Measurements from ENCODE around the gene MB21D2. TPM values are rescaled to one million over a fixed set of nuclear protein-coding genes. Genes with fewer than 3 reads are reported as not detected.

Gene MB21D2
- total RNA-seq, 4 donors from 2014 or later: 5.0 to 21.8 (median 11.9) TPM

- DNase-seq: no peak
- intact Hi-C loops (cut with DNase I; ENCODE audit: low total_unique reads): no loop called here
- no peak overlapping the region for H3K27ac ChIP-seq
These were observed 10.7 kb downstream of the MB21D2 start for GRCh38 chr3:192906940-192907339.

DNA sequence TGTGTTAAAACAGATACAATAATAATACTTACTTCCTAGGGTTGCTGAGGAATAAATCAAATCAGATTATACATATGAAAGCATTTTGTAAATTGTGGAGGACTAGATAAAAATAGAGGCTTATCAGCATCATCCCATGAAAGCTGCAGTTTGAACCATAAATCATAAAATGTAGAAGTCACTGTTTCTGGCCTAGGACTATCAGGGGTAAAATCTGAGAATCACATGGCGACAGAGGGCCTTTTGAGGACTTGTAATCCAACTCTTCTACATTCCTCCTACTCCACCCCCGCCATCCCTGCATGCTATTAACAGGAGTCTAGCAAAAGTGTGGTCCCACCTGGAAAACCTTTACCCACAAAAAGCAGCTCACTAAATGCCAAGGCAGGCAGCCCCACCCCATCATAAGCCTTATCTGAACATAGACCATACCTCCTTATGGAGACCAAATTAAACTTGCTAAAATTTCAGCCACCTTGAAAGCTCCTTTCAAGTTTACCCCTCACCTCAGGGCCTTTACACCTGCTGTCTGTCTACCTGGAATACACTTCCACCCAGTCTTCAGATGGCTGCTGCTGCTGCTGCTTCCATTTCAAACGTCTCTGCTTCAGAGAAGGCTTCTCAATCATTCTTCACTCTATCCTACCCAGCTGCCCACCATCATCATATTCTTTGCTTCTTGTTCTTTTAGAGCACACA, 11.5 kb downstream of the MB21D2 start:
- intact Hi-C loops (cut with DNase I; ENCODE audit: low total_unique reads): no loop called here
- Histone ChIP-seq H3K36me3 (no peaks in the 10 kb centered on the region), H3K4me1 (no peaks in the 10 kb centered on the region), H3K4me3 (no peak overlapping the region), H3K27ac (no peak overlapping the region), H3K27me3 (no peaks in the 10 kb centered on the region), H3K9me3 (no peaks in the 10 kb centered on the region)
- TF ChIP-seq, protein P1, sequence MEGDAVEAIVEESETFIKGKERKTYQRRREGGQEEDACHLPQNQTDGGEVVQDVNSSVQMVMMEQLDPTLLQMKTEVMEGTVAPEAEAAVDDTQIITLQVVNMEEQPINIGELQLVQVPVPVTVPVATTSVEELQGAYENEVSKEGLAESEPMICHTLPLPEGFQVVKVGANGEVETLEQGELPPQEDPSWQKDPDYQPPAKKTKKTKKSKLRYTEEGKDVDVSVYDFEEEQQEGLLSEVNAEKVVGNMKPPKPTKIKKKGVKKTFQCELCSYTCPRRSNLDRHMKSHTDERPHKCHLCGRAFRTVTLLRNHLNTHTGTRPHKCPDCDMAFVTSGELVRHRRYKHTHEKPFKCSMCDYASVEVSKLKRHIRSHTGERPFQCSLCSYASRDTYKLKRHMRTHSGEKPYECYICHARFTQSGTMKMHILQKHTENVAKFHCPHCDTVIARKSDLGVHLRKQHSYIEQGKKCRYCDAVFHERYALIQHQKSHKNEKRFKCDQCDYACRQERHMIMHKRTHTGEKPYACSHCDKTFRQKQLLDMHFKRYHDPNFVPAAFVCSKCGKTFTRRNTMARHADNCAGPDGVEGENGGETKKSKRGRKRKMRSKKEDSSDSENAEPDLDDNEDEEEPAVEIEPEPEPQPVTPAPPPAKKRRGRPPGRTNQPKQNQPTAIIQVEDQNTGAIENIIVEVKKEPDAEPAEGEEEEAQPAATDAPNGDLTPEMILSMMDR (IDR thresholded peaks at IDR 0.05): no peak
- no peak for TF ChIP-seq POLR2A (IDR thresholded peaks at IDR 0.05)
- no peak for DNase-seq

More at GRCh38 chr3:192906940-192907339, 10.7 kb downstream of the MB21D2 start:
- Histone ChIP-seq H3K4me3 (no peak overlapping the region), H3K36me3 (no peaks in the 10 kb centered on the region), H3K27me3 (no peaks in the 10 kb centered on the region), H3K4me1 (no peaks in the 10 kb centered on the region), H3K9me3 (no peaks in the 10 kb centered on the region)
- TF ChIP-seq, protein P1 (IDR thresholded peaks at IDR 0.05): no peak
- TF ChIP-seq POLR2A (IDR thresholded peaks at IDR 0.05): no peak

GRCh38 chr3:192904632-192905289, 12.9 kb downstream of the MB21D2 start:
- H3K27me3 ChIP-seq: no peaks in the 10 kb centered on the region
- intact Hi-C loops (cut with DNase I; ENCODE audit: low total_unique reads): no loop called here
- no peak overlapping the region for H3K27ac ChIP-seq
- H3K4me3 ChIP-seq: no peak overlapping the region
- no peaks in the 10 kb centered on the region for H3K9me3 ChIP-seq
- DNase-seq: no peak
- no peaks in the 10 kb centered on the region for H3K4me1 ChIP-seq
- no peaks in the 10 kb centered on the region for H3K36me3 ChIP-seq
- TF ChIP-seq, protein P1 (IDR thresholded peaks at IDR 0.05): no peak
- TF ChIP-seq POLR2A (IDR thresholded peaks at IDR 0.05): no peak

DNA sequence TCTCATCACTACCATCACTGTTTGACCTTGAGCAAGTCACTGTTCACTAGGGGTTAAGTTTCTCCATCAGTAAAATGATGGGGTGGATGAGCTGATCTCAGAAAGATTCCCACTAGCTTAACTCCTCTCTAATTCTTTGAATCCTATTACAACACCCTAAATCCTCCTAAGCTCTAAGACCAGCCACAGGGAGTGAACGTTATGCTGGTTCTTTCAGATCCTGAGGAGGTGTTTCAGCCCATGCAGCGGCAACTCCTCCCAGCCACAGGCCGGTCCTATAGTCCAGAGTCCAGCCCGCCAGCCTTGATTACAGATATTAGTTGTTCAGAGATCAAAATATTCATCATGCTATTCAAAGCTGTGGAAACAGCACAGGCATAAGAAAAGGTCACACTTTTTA, 15.1 kb downstream of the MB21D2 start:
- Histone ChIP-seq H3K9me3 (no peaks in the 10 kb centered on the region), H3K27ac (no peak overlapping the region), H3K27me3 (no peaks in the 10 kb centered on the region), H3K4me3 (no peak overlapping the region), H3K36me3 (no peaks in the 10 kb centered on the region), H3K4me1 (no peaks in the 10 kb centered on the region)
- intact Hi-C loops (cut with DNase I; ENCODE audit: low total_unique reads): no loop called here
- DNase-seq: no peak
- TF ChIP-seq, protein P1 (IDR thresholded peaks at IDR 0.05): no peak
- TF ChIP-seq POLR2A (IDR thresholded peaks at IDR 0.05): no peak

GRCh38 chr3:192901435-192901834, 16.2 kb downstream of the MB21D2 start:
- TF ChIP-seq, protein P1 (IDR thresholded peaks at IDR 0.05): no peak
- TF ChIP-seq POLR2A (IDR thresholded peaks at IDR 0.05): no peak
- H3K27ac ChIP-seq: no peak overlapping the region
- no peaks in the 10 kb centered on the region for H3K36me3 ChIP-seq
- no peaks in the 10 kb centered on the region for H3K4me1 ChIP-seq
- H3K4me3 ChIP-seq: no peak overlapping the region
- no peaks in the 10 kb centered on the region for H3K27me3 ChIP-seq
- intact Hi-C loops (cut with DNase I; ENCODE audit: low total_unique reads): no loop called here
- no peaks in the 10 kb centered on the region for H3K9me3 ChIP-seq
- DNase-seq: no peak
